Small intestine (tissue), 7 donors: ENCODE data around the gene PTGES. TPM values are rescaled to one million over a fixed set of nuclear protein-coding genes. Genes with fewer than 3 reads are reported as not detected.
"Not testable (repeated sequence)": the region's sequence is repeated elsewhere in the genome, so short reads cannot be mapped to it uniquely, and the experiment has no call there.

Source experiments
- DNase-seq, 2 donors: peaks; one replicate each; pipeline versions ENCODE4 v3.0.0 to v3.0.0-alpha.2; 2013
- FAIRE-seq: peaks from 2 replicates; lab custom pipeline; 2012; peaks lifted over from hg19 to GRCh38; lab: Jason Lieb, UNC
- H3K27ac ChIP-seq, 3 donors: one replicate each; pipeline ENCODE4 v1.5.1; 2013; ENCODE audit warnings: low read length in 2 of 3, mild to moderate bottlenecking in 2 of 3, control low read depth in 1 of 3, inconsistent platforms in 1 of 3, low read depth in 1 of 3, moderate library complexity in 1 of 3
- H3K27me3 ChIP-seq, 3 donors: one replicate each; pipeline ENCODE4 v1.6.1; 2013; ENCODE audit warnings: low read length in 3 of 3, inconsistent platforms in 1 of 3; ENCODE audit not compliant: control insufficient read depth in 3 of 3, insufficient read depth in 3 of 3
- H3K36me3 ChIP-seq, 3 donors: one replicate each; pipeline ENCODE4 v1.6.1; 2013; ENCODE audit warnings: low read length in 3 of 3, inconsistent platforms in 1 of 3, low read depth in 1 of 3, mild to moderate bottlenecking in 1 of 3, moderate library complexity in 1 of 3; ENCODE audit not compliant: control insufficient read depth in 3 of 3, insufficient read depth in 2 of 3
- H3K4me1 ChIP-seq, 3 donors: one replicate each; pipeline ENCODE4 v1.6.1; 2013; ENCODE audit warnings: low read length in 2 of 3, inconsistent platforms in 1 of 3, low read depth in 1 of 3, mild to moderate bottlenecking in 1 of 3, moderate library complexity in 1 of 3; ENCODE audit not compliant: control insufficient read depth in 3 of 3, insufficient read depth in 2 of 3
- H3K4me3 ChIP-seq, 3 donors: one replicate each; pipeline ENCODE4 v1.5.1; 2013; ENCODE audit warnings: low read length in 3 of 3, control low read depth in 1 of 3, inconsistent platforms in 1 of 3, low read depth in 1 of 3, mild to moderate bottlenecking in 1 of 3, moderate library complexity in 1 of 3
- H3K9me3 ChIP-seq, 2 donors: one replicate each; pipeline ENCODE4 v1.6.1; 2013; ENCODE audit warnings: low read depth in 1 of 2, low read length in 1 of 2; ENCODE audit not compliant: control insufficient read depth in 2 of 2, insufficient read depth in 1 of 2
- WGBS, 3 donors: extraction: QIAGEN DNeasy Blood & Tissue Kit; methylation state at CpG; one replicate each; pipeline ENCODE4 v1.1.7; 2013; 5-methylcytosine and 5-hydroxymethylcytosine counted together
- polyA plus RNA-seq, 4 donors: library from polyadenylated mRNA; stranded (reverse) in 3 of 4; unstranded in 1 of 4; fragments of 200-250 nt in 3 of 4; fragments of 120-200 nt in 1 of 4; gene quantifications; one replicate each; pipeline versions ENCODE4 v1.2.1 to v1.2.3, GENCODE V29; 2013
- donor health status: healthy with polysubstance abuse.
- donor health status: control.
- donor health status: control.
- donor health status: Bipolar disorder and iron deficiency.
- donor health status: healthy.

Gene PTGES
- polyA plus RNA-seq, 4 donors = 1.6 to 8.4 (median 6.1) TPM; not detected in 1

GRCh38 chr9:129776096-129776495, 23.3 kb upstream of the PTGES start:
- H3K4me3 ChIP-seq, H3K36me3 ChIP-seq, H3K27me3 ChIP-seq, DNase-seq, H3K4me1 ChIP-seq, FAIRE-seq, H3K9me3 ChIP-seq: not testable (repeated sequence)
- 88 to 97% (median 94%) methylated on average over 4 of the region's 4 CpGs for WGBS, 3 donors
- peak overlapping the region in 2 of 3 donors; percentile 81 to 85 for H3K27ac ChIP-seq

- Histone ChIP-seq H3K4me1 (peaks cover 0 to 5% (median 0%) of the 10 kb centered on the region in 3 donors), H3K4me3 (no peak overlapping the region), H3K27ac (no peak overlapping the region), H3K27me3 (peaks cover 0 to 5% (median 3%) of the 10 kb centered on the region in 3 donors), H3K36me3 (no peaks in the 10 kb centered on the region), H3K9me3 (peaks cover 0 to 2% of the 10 kb centered on the region in 2 donors)
- 28 to 52% (median 37%) methylated on average over 2 of the region's 2 CpGs for WGBS, 3 donors
- DNase-seq (no peak), FAIRE-seq (no peak)
Measured at GRCh38 chr9:129775448-129775798, 22.6 kb upstream of the PTGES start.

- no peak overlapping the region for H3K27ac ChIP-seq
- no peak for FAIRE-seq
- 65 to 76% (median 70%) methylated on average over 20 of the region's 20 CpGs for WGBS, 3 donors
- H3K36me3 ChIP-seq = no peaks in the 10 kb centered on the region
- peaks cover 0 to 5% (median 3%) of the 10 kb centered on the region in 3 donors for H3K27me3 ChIP-seq
- H3K9me3 ChIP-seq = peaks cover 0 to under 1% of the 10 kb centered on the region in 2 donors
- DNase-seq = no peak
- no peak overlapping the region for H3K4me3 ChIP-seq
- H3K4me1 ChIP-seq = peaks cover 0 to 5% (median 0%) of the 10 kb centered on the region in 3 donors
Measured at GRCh38 chr9:129774791-129775447, 22.1 kb upstream of the PTGES start.

GRCh38 chr9:129773262-129774048, 20.6 kb upstream of the PTGES start:
- FAIRE-seq (no peak), DNase-seq (peak in 1 of 2 donors; percentile 26)
- Histone ChIP-seq H3K36me3 (no peaks in the 10 kb centered on the region), H3K27me3 (peaks cover 0 to 5% (median 3%) of the 10 kb centered on the region in 3 donors), H3K4me1 (peaks cover 0 to 5% (median 0%) of the 10 kb centered on the region in 3 donors), H3K9me3 (no peaks in the 10 kb centered on the region), H3K27ac (no peak overlapping the region), H3K4me3 (no peak overlapping the region)
- WGBS, 3 donors = 35 to 57% (median 43%) methylated on average over 10 of the region's 10 CpGs

- Histone ChIP-seq H3K9me3 (no peaks in the 10 kb centered on the region), H3K27me3 (no peaks in the 10 kb centered on the region), H3K4me1 (no peaks in the 10 kb centered on the region), H3K27ac (no peak overlapping the region), H3K36me3 (no peaks in the 10 kb centered on the region), H3K4me3 (no peak overlapping the region)
- 69 to 82% (median 72%) methylated on average over 5 of the region's 5 CpGs for WGBS, 3 donors
- DNase-seq = no peak
- FAIRE-seq = no peak
Measured at GRCh38 chr9:129770741-129771140, 17.9 kb upstream of the PTGES start.

- H3K36me3 ChIP-seq = no peaks in the 10 kb centered on the region
- no peaks in the 10 kb centered on the region for H3K4me1 ChIP-seq
- no peak for FAIRE-seq
- no peak for DNase-seq
- no peaks in the 10 kb centered on the region for H3K9me3 ChIP-seq
- no peak overlapping the region for H3K4me3 ChIP-seq
- no peak overlapping the region for H3K27ac ChIP-seq
- 54 to 84% (median 68%) methylated on average over 5 of the region's 5 CpGs for WGBS, 3 donors
- H3K27me3 ChIP-seq = no peaks in the 10 kb centered on the region
Measured at GRCh38 chr9:129769669-129770068, 16.8 kb upstream of the PTGES start.

GRCh38 chr9:129768486-129768885, 15.6 kb upstream of the PTGES start:
- H3K36me3 ChIP-seq = no peaks in the 10 kb centered on the region
- H3K4me3 ChIP-seq = no peak overlapping the region
- H3K27ac ChIP-seq = no peak overlapping the region
- H3K9me3 ChIP-seq = no peaks in the 10 kb centered on the region
- DNase-seq = no peak
- no peaks in the 10 kb centered on the region for H3K4me1 ChIP-seq
- H3K27me3 ChIP-seq = no peaks in the 10 kb centered on the region
- WGBS, 3 donors = 93 to 95% (median 94%) methylated on average over 6 of the region's 6 CpGs
- no peak for FAIRE-seq

- FAIRE-seq = no peak
- peaks cover 0 to 15% (median 0%) of the 10 kb centered on the region in 3 donors for H3K4me1 ChIP-seq
Measured at GRCh38 chr9:129765764-129766317, 13.0 kb upstream of the PTGES start.

More at GRCh38 chr9:129765764-129766317, 13.0 kb upstream of the PTGES start:
- H3K36me3 ChIP-seq = no peaks in the 10 kb centered on the region
- no peaks in the 10 kb centered on the region for H3K27me3 ChIP-seq
- H3K4me3 ChIP-seq = no peak overlapping the region
- WGBS, 3 donors = 35 to 68% (median 58%) methylated on average over 4 of the region's 4 CpGs
- H3K9me3 ChIP-seq = no peaks in the 10 kb centered on the region
- no peak overlapping the region for H3K27ac ChIP-seq
- peak; percentile 43 to 65 for DNase-seq
